HCT116 (cell line): ENCODE data around the gene CCDC83.

ENCODE experiments used
- CBX3 ChIP-seq: IDR thresholded peaks from 2 replicates; pipeline ENCODE4 v1.6.1; 2012; ENCODE audit warnings: low read depth
- CTCF ChIP-seq, 3 experiments: fragments of 200-600 bp in 1 of 3; sonication (generic) in 1 of 3; IDR thresholded peaks in 2 of 3; conservative IDR thresholded peaks in 1 of 3; 2 replicates each; pipeline ENCODE4 v1.5.1; 2012 to 2017; ENCODE audit warnings: low read depth in 2 of 3, low read length in 2 of 3, antibody characterized with exemption in 1 of 3, borderline replicate concordance in 1 of 3, control low read depth in 1 of 3, mild to moderate bottlenecking in 1 of 3, mixed read lengths in 1 of 3, mixed run types in 1 of 3, moderate library complexity in 1 of 3; ENCODE audit not compliant: insufficient read depth in 1 of 3
- EGR1 ChIP-seq: IDR thresholded peaks from 2 replicates; pipeline ENCODE4 v1.6.1; 2012; ENCODE audit warnings: low read depth
- ELF1 ChIP-seq: IDR thresholded peaks from 2 replicates; pipeline ENCODE4 v1.6.1; 2012; ENCODE audit warnings: low read depth, borderline replicate concordance
- EZH2 ChIP-seq: fragments of 200-600 bp; sonication (generic); IDR thresholded peaks from 2 replicates; pipeline ENCODE4 v1.6.1; 2017; ENCODE audit warnings: antibody characterized with exemption, mixed run types
- EZH2phosphoT487 ChIP-seq: fragments of 200-600 bp; IDR thresholded peaks from 2 replicates; pipeline ENCODE4 v1.6.1; 2018; ENCODE audit warnings: antibody characterized with exemption, borderline replicate concordance
- POLR2A ChIP-seq: IDR thresholded peaks from 2 replicates; pipeline ENCODE4 v1.7.0; 2011; ENCODE audit warnings: borderline replicate concordance; ENCODE audit not compliant: insufficient read depth, insufficient read length; ENCODE audit errors: extremely low read depth
- TCF7L2 ChIP-seq: IDR thresholded peaks from 2 replicates; pipeline ENCODE4 v1.7.0; 2011; ENCODE audit warnings: borderline replicate concordance, inconsistent platforms; ENCODE audit not compliant: insufficient read depth, insufficient read length; ENCODE audit errors: extremely low read depth
- YY1 ChIP-seq: IDR thresholded peaks from 2 replicates; pipeline ENCODE4 v1.6.1; 2011; ENCODE audit warnings: low read length, low read depth, moderate library complexity, mild to moderate bottlenecking; ENCODE audit not compliant: insufficient replicate concordance; ENCODE audit errors: extremely low read depth

GRCh38 chr11:85953491-85954143, 98.4 kb downstream of the CCDC83 start:
- TF ChIP-seq CTCF (IDR thresholded peaks at IDR 0.05 in 2 of 3, conservative IDR thresholded peaks at IDR 0.05 in 1 of 3; ENCODE audit: borderline replicate concordance in 1 of 3, insufficient read depth in 1 of 3, low read depth in 2 of 3, low read length in 2 of 3), result no peak
- TF ChIP-seq YY1, result no peak
- TF ChIP-seq POLR2A, result no peak
- no peak for TF ChIP-seq EGR1
- no peak for TF ChIP-seq EZH2phosphoT487
- no peak for TF ChIP-seq TCF7L2
- no peak for TF ChIP-seq CBX3
- no peak for TF ChIP-seq EZH2
- no peak for TF ChIP-seq ELF1
